Panc1 (cell line): Measurements from ENCODE around the gene FOXP4. TPM values are rescaled to one million over a fixed set of nuclear protein-coding genes. Genes with fewer than 3 reads are reported as not detected.

Experiments used
- ATAC-seq: fragments of 200-7000 bp; cut with Tn5 transposase; 2 replicates; pipeline ENCODE4 v1.9.1; 2020; ENCODE audit warnings: mild to moderate bottlenecking, moderate library complexity
- BruUV-seq: library from RNA; stranded (reverse); fragments of 400-500 nt; replicated peaks from 2 replicates; lab custom pipeline; 2021; lab: Mats Ljungman, UMichigan
- CTCF ChIA-PET: fragments of 300-600 bp; sonication (Branson Sonifier 250); formaldehyde crosslinking; loops from one replicate; lab custom pipeline; 2022; ENCODE audit warnings: antibody characterized with exemption; lab: Charles Lee
- POLR2A ChIA-PET: fragments of 300-600 bp; sonication (Branson Sonifier 250); formaldehyde crosslinking; loops from one replicate; lab custom pipeline; 2022; ENCODE audit warnings: antibody characterized with exemption; lab: Charles Lee
- DNase-seq: peaks from one replicate; pipeline ENCODE4 v3.0.0-alpha.2; 2010; ENCODE audit warnings: low read depth, low spot score
- H3K27ac ChIP-seq: 2 replicates; pipeline ENCODE4 v1.5.1; 2011; ENCODE audit warnings: mild to moderate bottlenecking, low read length, inconsistent platforms
- H3K27me3 ChIP-seq: fragments of 200-500 bp; sonication (Bioruptor generic); 2 replicates; pipeline ENCODE4 v1.6.0; 2014; ENCODE audit warnings: low read length, inconsistent platforms; ENCODE audit not compliant: control insufficient read depth, insufficient read depth
- H3K36me3 ChIP-seq: fragments of 200-500 bp; sonication (Bioruptor generic); 2 replicates; pipeline ENCODE4 v1.5.1; 2014; ENCODE audit warnings: inconsistent platforms, mild to moderate bottlenecking, low read length, moderate library complexity; ENCODE audit not compliant: control insufficient read depth, insufficient read depth
- H3K4me1 ChIP-seq: 2 replicates; pipeline ENCODE4 v1.5.1; 2011; ENCODE audit warnings: inconsistent platforms, mild to moderate bottlenecking, low read length, moderate library complexity; ENCODE audit not compliant: control insufficient read depth, insufficient read depth
- H3K4me3 ChIP-seq, 2 experiments: 2 replicates each; pipeline ENCODE4 v1.5.1; 2011 to 2012; ENCODE audit warnings: low read depth in 2 of 2, low read length in 2 of 2, mild to moderate bottlenecking in 2 of 2, inconsistent platforms in 1 of 2, moderate library complexity in 1 of 2
- H3K9me3 ChIP-seq: fragments of 200-500 bp; sonication (Bioruptor generic); 2 replicates; pipeline ENCODE4 v1.5.1; 2014; ENCODE audit warnings: low read depth, mild to moderate bottlenecking, inconsistent platforms, low read length, moderate library complexity; ENCODE audit not compliant: control insufficient read depth, insufficient read depth
- CTCF ChIP-seq: fragments of 450-650 bp; IDR thresholded peaks from 2 replicates; pipeline ENCODE4 v1.5.1; 2017; ENCODE audit warnings: mild to moderate bottlenecking
- POLR2AphosphoS5 ChIP-seq: IDR thresholded peaks from 2 replicates; pipeline ENCODE4 v1.6.1; 2012; ENCODE audit warnings: mild to moderate bottlenecking, low read depth, low read length, moderate library complexity
- REST ChIP-seq, 2 experiments: IDR thresholded peaks; 2 replicates each; pipeline ENCODE4 v1.6.1; 2011 to 2012; ENCODE audit warnings: low read depth in 2 of 2, control low read depth in 1 of 2, low read length in 1 of 2, mild to moderate bottlenecking in 1 of 2, moderate library complexity in 1 of 2; ENCODE audit not compliant: insufficient read depth in 1 of 2
- SIN3A ChIP-seq: IDR thresholded peaks from 2 replicates; pipeline ENCODE4 v1.6.1; 2012; ENCODE audit warnings: low read depth, mild to moderate bottlenecking, low read length, moderate library complexity, borderline replicate concordance; ENCODE audit not compliant: insufficient read depth
- TCF7L2 ChIP-seq: IDR thresholded peaks from 2 replicates; pipeline ENCODE4 v1.6.1; 2011; ENCODE audit warnings: mild to moderate bottlenecking, low read depth, low read length, inconsistent platforms
- in situ Hi-C: cut with HindIII; loops from 2 replicates; pipeline ENCODE4 v1.10.0; 2016; ENCODE audit warnings: low sequenced_read_pairs, low pct_unique_long_range_greater_than_20kb
- intact Hi-C: fragments of 100-400 bp; cut with micrococcal nuclease; formaldehyde crosslinking; loops from one replicate; pipeline ENCODE4 v1.10.0; 2022; ENCODE audit not compliant: unreplicated experiment
- total RNA-seq: library from RNA; stranded (reverse); gene quantifications from one replicate; pipeline ENCODE4 v1.2.1, GENCODE V29; 2021; ENCODE audit not compliant: unreplicated experiment

Gene FOXP4
- total RNA-seq, 1 experiment from 2014 or later: 30.4 TPM

DNA sequence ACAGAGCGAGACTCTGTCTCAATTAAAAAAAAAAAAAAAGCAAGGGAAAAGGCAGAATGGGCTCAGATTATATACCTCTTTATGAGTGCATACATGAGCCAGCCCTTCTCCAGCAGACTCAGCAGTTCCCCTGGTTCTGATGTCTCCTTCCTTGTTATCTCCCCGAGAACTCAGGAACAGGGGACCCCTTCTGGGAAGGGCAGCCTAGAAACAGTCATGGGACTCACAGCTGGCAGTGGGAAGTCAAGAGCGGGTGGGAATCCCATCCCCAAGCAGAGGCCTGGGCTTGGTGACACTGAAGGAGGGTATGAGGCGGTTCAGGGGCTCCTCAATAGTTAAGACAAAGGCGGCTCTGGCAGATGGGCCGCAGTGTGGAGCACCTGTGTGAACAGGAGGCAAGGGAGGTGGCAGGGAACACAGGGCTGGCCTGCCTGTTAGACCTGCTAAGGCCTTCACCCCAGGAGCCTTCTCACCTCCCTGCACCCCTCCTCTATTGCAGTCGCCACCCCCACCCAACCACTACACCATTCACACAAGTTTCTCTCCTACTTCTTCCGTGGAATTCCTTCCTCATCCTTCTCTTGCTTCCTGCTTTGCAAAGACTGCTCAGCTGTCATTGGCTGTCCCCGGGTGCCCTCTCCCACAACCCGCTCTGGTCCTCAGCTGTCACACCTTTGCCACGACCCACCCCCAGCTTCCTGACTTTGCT is 62.4 kb downstream of the FOXP4 start:
- CTCF ChIA-PET: interaction anchor here (0.6 to 0.7 kb wide), 2 partner anchors 43 to 74 kb away, joined by 4 to 5 read pairs; no protein-coding TSS in a partner anchor
- TF ChIP-seq REST (IDR thresholded peaks at IDR 0.05; ENCODE audit: insufficient read depth in 1 of 2, low read depth in 2 of 2, low read length in 1 of 2): no peak
- TF ChIP-seq TCF7L2: no peak
- no peak for TF ChIP-seq SIN3A
- TF ChIP-seq CTCF: no peak
- TF ChIP-seq POLR2AphosphoS5: no peak
- DNase-seq: no peak
- no peaks in the 10 kb centered on the region for H3K27me3 ChIP-seq
- H3K27ac ChIP-seq: no peak overlapping the region
- no peak overlapping the region for H3K4me3 ChIP-seq
- no peak for ATAC-seq
- in situ Hi-C loops: no loop called here
- H3K4me1 ChIP-seq: no peaks in the 10 kb centered on the region
- no TSS peak for BruUV-seq
- H3K9me3 ChIP-seq: no peaks in the 10 kb centered on the region
- POLR2A ChIA-PET: no interaction called here
- intact Hi-C loops: no loop called here
- no peaks in the 10 kb centered on the region for H3K36me3 ChIP-seq

- no peak for ATAC-seq
- H3K9me3 ChIP-seq: no peaks in the 10 kb centered on the region
- intact Hi-C loops (no loop called here), in situ Hi-C loops (no loop called here)
- CTCF ChIA-PET: no interaction called here
- no TSS peak for BruUV-seq
- H3K27ac ChIP-seq: no peak overlapping the region
- no peak overlapping the region for H3K4me3 ChIP-seq
- H3K27me3 ChIP-seq: no peaks in the 10 kb centered on the region
- POLR2A ChIA-PET: interaction anchor here (0.6 kb wide), 2 partner anchors 16 to 252 kb away, joined by 3 to 4 read pairs; no protein-coding TSS in a partner anchor
- no peaks in the 10 kb centered on the region for H3K36me3 ChIP-seq
- DNase-seq: no peak
- TF ChIP-seq POLR2AphosphoS5 (no peak), CTCF (no peak), SIN3A (no peak), REST (IDR thresholded peaks at IDR 0.05; ENCODE audit: insufficient read depth in 1 of 2, low read depth in 2 of 2, low read length in 1 of 2) (no peak), TCF7L2 (no peak)
- H3K4me1 ChIP-seq: no peaks in the 10 kb centered on the region
Measured at GRCh38 chr6:41614715-41615114, 68.5 kb downstream of the FOXP4 start.
